Heart left ventricle (tissue), 13 donors: ENCODE measurements around the gene USP2.

ENCODE experiments used
- POLR2A ChIP-seq, 2 donors: fragments of 450-650 bp; IDR thresholded peaks; one replicate each; pipeline ENCODE4 v1.6.1; 2017; ENCODE audit warnings: antibody characterized with exemption in 2 of 2, mild to moderate bottlenecking in 2 of 2, moderate library complexity in 2 of 2
- TF ChIP-seq, protein P1 (sequence below), 12 donors: fragments of 200-600 bp; sonication (generic) in 4 of 12; IDR thresholded peaks; one replicate each; pipeline versions ENCODE4 v1.5.0 to v1.8.0; 2018 to 2022; ENCODE audit warnings: antibody characterized with exemption in 12 of 12, mild to moderate bottlenecking in 5 of 12
- donor health status: ischemic (EF 13 %, LVEDD 7.1; RV severe dilation, severe dysfunction).
- donor health status: DM: no; HTN: yes; CAD: no.
- donor health status: DM: no; HTN: no; CAD: no.
- donor health status: ischemic (EF 25% LVEDD 6.9; RV normal size, moderate dysfunction).
- donor health status: ischemic (EF 25% LVEDD 5.7; RV mildly dilated, moderate dysfunction).
- donor health status: ischemic (EF 35%, LVEDD 5.7; RV mildly dilated, moderate dysfunction).
- donor health status: nonischemic (EF 11% LVEDD 7.7; RV severe dilation, severe dysfunction).
- donor health status: DM: yes; HTN: yes; CAD: no.
- donor health status: PGD.
- donor health status: ischemic (EF 29% LVEDD 5.4; RV normal size, mild dysfunction).
- donor health status: nonischemic (EF 23%, LVEDD 6.1; RV moderate dilation, normal function).

DNA sequence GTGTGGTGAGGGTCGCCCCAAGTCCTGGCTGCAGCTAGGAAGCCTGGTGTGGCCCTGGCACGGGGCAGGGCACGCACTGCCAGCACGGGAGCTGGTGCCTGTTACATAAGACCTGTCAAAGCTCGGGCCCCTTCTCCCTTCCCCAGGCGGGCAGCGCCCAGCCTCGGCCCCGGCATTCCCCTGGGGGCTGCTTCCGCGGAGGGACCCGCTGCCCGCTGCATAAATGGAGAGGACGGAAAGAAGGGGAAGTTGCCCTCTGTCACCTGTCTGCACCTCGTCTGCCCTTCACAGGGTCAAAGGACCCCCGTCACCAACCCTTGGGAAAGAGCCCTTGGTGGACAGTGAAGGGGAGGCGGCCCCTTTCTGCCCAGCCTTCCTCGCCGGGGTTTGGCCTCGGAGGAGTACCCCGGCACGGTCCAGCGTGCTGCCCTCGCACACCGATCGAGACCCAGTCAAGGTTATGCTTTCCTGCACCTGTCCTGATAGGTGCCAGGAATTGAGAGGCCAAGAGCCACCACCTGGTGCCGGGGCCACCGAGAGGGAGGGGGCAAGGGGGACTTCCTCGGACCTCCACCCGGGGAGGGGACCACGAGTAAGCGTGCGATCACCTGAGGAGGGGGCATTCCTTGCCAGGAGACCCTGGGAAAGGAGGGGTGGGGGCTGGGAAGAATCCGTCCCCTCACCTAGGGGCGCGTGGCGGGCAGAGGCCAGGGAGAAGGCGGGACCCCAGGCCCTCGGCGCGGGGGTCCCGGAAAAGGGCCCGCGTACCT, 18.2 kb downstream of the USP2 start:
- TF ChIP-seq, protein P1, sequence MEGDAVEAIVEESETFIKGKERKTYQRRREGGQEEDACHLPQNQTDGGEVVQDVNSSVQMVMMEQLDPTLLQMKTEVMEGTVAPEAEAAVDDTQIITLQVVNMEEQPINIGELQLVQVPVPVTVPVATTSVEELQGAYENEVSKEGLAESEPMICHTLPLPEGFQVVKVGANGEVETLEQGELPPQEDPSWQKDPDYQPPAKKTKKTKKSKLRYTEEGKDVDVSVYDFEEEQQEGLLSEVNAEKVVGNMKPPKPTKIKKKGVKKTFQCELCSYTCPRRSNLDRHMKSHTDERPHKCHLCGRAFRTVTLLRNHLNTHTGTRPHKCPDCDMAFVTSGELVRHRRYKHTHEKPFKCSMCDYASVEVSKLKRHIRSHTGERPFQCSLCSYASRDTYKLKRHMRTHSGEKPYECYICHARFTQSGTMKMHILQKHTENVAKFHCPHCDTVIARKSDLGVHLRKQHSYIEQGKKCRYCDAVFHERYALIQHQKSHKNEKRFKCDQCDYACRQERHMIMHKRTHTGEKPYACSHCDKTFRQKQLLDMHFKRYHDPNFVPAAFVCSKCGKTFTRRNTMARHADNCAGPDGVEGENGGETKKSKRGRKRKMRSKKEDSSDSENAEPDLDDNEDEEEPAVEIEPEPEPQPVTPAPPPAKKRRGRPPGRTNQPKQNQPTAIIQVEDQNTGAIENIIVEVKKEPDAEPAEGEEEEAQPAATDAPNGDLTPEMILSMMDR (IDR thresholded peaks at IDR 0.05), result no peak
- TF ChIP-seq POLR2A (IDR thresholded peaks at IDR 0.05), result no peak
